Keratinocyte (primary cell): Measurements from ENCODE around the gene RAPGEF4.

Source experiments
- EZH2 ChIP-seq: IDR thresholded peaks from one replicate; pipeline ENCODE4 v1.6.1; 2012; ENCODE audit warnings: inconsistent platforms, mild to moderate bottlenecking, low read length, moderate library complexity
- TF ChIP-seq, protein P1 (sequence below), 3 experiments: IDR thresholded peaks in 1 of 3; conservative IDR thresholded peaks in 1 of 3; optimal IDR thresholded peaks in 1 of 3; 2 replicates in 2 of 3; 3 replicates in 1 of 3; pipeline versions ENCODE3 to v1.5.1; 2011; ENCODE audit warnings: low read length in 3 of 3, mild to moderate bottlenecking in 3 of 3, moderate library complexity in 2 of 3, control low read depth in 1 of 3, inconsistent platforms in 1 of 3; ENCODE audit not compliant: insufficient read depth in 2 of 3; ENCODE audit errors: extremely low read depth in 1 of 3

DNA sequence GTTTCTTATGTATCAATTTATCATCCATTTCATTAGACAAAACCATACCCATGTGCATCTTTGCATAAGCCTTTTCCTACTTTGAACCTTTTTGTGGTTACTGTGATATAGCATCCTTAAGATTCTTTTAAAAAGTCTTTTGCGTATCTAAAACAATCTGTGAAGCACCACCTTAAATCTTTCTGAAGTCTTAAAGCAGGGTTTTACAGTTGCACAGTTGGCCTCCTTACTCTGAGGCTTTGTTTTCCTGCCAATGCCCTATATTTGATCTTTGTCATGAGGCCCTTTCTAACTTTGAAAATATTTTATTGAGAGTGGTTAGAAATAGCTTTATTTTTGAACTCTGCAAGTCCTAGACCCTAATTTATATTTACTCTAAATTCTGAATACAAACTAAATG is 176.6 kb downstream of the RAPGEF4 start:
- TF ChIP-seq, protein P1, sequence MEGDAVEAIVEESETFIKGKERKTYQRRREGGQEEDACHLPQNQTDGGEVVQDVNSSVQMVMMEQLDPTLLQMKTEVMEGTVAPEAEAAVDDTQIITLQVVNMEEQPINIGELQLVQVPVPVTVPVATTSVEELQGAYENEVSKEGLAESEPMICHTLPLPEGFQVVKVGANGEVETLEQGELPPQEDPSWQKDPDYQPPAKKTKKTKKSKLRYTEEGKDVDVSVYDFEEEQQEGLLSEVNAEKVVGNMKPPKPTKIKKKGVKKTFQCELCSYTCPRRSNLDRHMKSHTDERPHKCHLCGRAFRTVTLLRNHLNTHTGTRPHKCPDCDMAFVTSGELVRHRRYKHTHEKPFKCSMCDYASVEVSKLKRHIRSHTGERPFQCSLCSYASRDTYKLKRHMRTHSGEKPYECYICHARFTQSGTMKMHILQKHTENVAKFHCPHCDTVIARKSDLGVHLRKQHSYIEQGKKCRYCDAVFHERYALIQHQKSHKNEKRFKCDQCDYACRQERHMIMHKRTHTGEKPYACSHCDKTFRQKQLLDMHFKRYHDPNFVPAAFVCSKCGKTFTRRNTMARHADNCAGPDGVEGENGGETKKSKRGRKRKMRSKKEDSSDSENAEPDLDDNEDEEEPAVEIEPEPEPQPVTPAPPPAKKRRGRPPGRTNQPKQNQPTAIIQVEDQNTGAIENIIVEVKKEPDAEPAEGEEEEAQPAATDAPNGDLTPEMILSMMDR (optimal IDR thresholded peaks at IDR 0.05 in 1 of 3, IDR thresholded peaks at IDR 0.05 in 1 of 3, conservative IDR thresholded peaks at IDR 0.05 in 1 of 3; ENCODE audit: extremely low read depth in 1 of 3, insufficient read depth in 2 of 3, low read length in 3 of 3) = no peak
- no peak for TF ChIP-seq EZH2
